Activated CD4-positive, alpha-beta T cell treated with anti-CD3 and anti-CD28 coated beads, Interleukin-2, amount 50 U/mL, for 24 hours (primary cell): ENCODE measurements around the gene ZNRF1.
A peak's percentile ranks its signal among the peaks of the same experiment; 100 is the strongest.
"Not testable (repeated sequence)": the region's sequence is repeated elsewhere in the genome, so short reads cannot be mapped to it uniquely, and the experiment has no call there.

Experiments used
- DNase-seq, 2 donors: peaks; one replicate each; pipeline ENCODE4 v3.0.0-alpha.2; 2020; ENCODE audit warnings: low read depth in 1 of 2, low spot score in 1 of 2

Gene ZNRF1

GRCh38 chr16:75000481-75001081 lies 1.8 kb downstream of the ZNRF1 start:
- DNase-seq, result no peak

DNA sequence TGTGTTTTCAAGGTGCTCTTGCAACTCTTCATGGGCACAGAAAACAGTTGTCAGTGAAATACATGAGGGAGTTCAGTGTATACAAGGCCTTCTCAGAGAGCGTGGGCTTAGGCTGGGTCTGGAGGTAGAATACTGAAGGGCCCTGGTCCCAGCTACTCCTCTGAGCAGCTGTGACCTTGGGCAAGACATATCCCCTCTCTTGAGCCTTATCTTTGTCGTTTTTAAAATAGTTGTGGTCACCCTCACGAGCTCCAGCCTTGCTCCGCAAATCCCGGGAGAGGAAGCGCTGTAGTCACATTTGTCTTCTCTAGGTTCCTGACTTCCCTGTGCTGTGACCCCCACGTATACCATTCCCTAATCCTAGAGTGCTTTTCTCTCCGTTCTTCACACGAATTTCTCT lies 3.6 kb downstream of the ZNRF1 start:
- no peak for DNase-seq

- DNase-seq, result no peak
Observed at GRCh38 chr16:75003931-75004330, 5.1 kb downstream of the ZNRF1 start.

- no peak for DNase-seq
Observed at GRCh38 chr16:75004460-75004859, 5.6 kb downstream of the ZNRF1 start.

DNA sequence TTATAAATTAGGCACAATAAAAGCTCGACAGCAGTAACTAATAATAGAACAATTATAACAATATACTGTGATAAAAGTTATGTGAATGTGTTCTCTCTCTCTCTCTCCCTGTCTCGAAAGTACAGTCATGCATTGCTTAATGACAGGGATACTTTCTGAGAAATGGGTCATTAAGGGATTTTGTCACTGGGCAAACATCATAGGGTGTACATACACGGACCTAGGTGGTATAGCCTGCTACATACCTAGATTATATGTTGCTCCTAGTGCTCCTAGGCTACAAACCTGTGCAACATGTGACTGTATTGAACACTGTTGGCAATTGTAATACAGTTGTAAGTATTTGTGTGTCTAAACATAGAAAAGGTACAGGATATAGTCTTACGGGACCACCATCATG lies 6.9 kb downstream of the ZNRF1 start:
- DNase-seq, result no peak

DNA sequence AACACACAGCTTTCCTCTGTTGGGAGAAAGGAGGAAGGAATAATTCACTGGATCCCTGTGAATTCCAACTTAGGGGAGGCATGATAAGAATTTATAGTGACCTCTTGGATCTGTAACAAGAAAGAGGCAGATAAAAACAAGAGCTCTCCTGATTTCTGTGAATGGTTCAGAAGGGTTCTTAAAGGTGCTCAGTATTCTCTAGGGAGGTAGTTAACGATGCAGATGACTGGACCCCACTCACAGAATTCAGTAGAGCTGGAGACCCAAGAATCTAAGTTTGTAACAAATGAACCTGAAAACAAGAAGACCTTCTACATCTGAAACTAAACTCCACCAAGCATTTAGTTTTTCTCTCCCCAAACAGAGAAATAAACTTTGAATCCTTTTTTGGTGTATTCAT lies 8.6 kb downstream of the ZNRF1 start:
- no peak for DNase-seq

DNA sequence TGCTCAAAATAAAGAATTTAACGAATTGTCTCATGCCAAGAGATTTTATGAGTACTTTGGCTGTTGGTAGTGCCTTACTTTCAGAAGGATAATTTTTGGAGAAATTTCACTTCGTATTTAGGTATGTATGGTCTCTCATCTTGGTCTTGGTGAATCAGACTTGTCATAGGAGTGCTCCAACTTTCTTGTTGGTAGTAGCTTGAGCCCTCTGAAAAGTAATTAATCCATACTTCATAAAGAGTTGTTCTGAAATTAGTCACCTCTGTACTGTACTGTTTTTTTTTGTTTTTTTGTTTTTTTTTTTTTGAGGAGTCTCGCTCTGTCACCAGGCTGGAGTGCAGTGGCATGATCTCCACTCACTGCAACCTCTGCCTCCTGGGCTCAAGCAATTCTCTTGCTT lies 11.6 kb downstream of the ZNRF1 start:
- no peak for DNase-seq

DNA sequence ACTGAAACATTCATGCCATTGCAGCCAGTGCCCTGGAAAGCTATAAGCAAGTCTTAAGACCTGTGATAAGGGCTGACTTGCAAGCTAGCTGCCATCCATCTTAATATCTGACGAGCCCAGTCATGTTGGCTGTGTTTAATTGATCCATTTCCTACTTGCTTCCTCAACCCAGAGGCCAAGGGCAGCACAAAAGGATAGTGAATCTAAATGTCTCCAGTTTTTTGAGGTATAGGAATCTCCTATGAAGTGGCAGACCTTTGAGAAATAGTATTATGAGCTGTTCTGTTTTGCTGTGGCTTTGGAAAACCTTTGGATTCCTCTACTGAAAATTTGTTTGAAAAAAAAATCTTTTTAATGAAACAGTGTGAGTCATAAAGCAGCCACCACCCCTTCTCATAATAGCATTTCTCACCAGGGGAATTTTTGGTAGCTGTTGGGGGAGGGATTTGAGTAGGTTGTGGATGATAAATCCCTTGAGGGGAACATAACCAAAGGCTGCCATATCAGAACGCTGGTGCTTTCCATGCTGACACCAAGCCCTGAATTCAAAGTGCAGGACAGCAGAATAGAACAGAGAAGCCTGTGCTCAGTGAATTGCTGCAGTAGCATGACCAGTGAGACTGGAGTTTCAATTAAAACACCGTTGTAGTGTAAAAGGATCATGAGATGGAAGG lies 12.9 kb downstream of the ZNRF1 start:
- peak in 1 of 2 donors; percentile 63 for DNase-seq

DNA sequence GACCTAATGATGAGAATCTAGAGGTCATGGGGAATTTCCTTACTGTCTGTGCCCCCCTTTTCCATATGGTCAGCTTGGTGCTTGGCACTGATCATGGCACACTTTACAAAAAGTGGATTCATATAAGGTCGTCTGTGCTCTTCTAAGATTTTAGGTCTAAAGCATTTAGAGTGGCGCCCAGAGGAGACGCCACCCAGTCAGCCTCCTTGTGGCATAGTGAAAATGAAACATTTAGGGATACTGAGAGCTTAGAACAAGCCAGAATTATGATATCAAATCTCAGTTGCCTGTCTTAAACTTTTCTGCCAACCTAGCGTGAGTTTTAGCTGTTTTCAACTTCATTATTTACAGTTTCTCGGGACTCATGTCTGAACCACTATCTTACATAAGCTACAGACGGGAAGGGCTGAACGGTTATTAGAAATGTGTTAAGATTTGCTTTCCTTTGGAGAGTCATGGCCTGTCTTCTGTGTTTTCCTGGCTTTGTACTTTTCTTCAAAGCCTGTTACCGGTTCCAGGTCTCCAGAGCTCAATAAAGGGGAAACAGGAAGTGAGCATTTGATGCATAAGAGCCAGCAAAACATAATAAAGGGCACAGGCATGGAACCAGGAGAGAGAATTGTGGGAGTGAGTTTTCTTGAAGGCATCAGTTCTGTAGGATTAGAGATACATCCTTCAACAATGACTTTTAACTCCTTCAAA lies 13.7 kb downstream of the ZNRF1 start:
- DNase-seq, result no peak

GRCh38 chr16:75013123-75013522 lies 14.3 kb downstream of the ZNRF1 start:
- DNase-seq, result not testable (repeated sequence)

DNA sequence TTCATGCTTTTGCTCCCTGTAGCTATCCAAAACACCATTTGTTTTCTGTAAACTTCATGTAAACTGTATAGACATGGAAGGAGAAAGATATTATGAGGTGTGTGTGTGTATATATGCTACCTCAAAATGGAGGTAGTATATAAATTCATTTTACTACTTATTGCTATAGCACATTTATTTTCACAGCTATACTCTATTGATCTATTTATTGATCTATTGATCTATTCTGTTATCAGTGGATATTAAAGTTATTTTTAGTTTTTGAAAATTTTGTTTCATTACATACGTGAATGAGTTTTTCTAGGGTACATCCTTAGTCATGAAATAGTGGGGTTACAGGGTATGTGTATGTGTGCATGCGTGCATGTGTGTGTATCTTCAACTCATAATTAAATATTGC lies 15.5 kb downstream of the ZNRF1 start:
- DNase-seq, result no peak

DNA sequence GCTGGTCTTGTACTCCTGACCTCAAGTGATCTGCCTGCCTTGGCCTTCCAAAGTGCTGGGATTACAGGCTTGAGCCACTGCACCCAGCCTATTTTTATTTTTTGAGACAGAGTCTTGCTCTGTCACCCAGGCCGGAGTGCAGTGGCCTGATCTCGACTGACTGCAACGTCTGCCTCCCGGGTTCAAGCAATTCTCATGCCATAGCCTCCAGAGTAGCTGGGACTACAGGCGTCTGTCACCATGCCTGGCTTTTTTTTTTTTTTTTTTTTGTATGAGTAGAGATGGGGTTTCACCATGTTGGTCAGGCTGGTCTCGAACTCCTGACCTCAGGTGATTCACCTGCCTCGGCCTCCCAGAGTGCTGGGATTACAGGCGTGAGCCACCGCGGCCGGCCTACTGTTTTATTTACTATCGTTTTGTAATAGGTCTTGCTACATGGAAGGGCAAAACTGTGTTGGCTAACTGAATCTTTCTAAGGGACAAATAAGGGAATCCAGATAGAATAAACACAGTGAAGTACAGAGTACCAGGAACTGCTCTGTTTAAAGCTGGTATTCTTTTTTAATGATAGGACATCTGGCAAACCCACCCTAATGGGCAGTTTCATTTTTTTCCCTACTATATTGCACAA lies 17.7 kb downstream of the ZNRF1 start:
- not testable (repeated sequence) for DNase-seq

DNA sequence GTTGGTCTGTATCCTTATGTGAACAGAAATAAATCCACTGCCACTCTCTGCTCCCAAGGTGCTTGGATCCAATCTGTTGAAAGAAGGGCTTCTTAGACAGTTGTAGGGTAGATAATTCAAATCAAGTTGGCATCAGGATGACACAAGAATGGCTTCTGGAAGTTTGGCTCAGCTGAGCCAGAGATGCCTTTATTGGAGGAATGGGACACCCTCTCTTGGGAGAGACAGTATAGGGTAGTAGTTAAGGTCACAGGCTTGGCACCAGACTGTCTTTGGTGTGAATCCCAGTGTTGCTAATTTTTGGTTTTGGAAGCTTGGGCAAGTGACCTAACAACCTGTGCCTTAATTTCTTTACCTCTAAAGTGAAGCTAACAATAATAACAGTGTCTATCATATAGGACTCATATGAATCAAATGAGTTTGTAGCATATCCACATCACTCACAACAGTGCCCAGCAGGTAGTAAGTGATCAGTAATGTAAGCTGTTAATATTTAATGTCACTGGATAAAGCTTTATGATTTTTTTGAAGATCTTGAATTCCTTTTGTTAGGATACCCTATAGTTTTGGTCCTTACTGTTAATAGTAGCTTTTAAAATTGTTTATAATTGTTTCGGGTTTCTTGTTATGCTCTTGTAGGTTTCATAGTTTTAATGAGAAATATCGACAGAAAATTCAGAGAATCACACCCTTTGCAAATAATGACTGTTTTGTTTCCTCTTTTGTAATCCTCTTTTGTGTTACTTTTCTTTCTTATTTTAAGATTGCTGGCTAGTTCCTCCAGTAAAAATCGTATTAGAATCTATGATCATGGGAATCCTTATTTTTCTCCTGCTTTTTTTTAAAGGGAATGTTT lies 19.1 kb downstream of the ZNRF1 start:
- DNase-seq, result no peak

DNA sequence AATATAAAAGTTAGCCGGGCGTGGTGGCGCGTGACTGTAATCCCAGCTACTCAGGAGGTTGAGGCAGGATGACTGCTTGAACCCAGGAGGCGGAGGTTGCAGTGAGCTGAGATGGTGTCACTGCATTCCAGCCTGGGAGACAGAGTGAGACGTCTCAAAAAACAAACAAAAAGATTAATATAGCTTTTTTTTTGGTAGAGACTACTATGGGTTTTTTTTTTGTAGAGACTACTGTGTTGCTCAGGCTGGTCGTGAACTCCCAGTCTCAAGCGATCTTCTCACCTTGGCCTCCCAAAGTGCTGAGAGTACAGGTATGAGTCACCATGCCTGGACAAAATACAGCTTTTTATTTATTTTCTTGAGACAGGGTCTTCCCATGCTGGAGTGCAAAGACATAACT lies 20.2 kb downstream of the ZNRF1 start:
- DNase-seq, result no peak

- DNase-seq, result no peak
Observed at GRCh38 chr16:75019586-75019985, 20.8 kb downstream of the ZNRF1 start.

DNA sequence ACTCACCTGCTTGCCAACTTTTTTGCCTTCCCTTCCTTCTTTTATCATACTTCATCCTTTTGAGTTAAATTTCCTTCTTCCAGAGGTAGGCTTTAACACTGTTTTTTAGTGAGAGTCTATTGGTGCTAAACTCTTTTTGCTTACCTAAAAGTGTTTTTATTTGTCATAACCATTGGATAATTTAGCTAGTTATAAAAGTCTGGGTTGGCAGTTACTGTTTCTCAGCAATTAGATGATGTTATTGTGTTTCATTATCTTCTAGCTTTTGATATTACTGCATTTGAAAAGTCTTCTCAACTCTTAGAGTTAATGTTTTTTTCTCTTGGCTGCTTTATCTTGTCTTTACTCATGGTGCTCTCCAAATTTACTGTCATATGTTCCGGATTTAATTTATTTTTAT lies 22.6 kb downstream of the ZNRF1 start:
- DNase-seq, result no peak

DNA sequence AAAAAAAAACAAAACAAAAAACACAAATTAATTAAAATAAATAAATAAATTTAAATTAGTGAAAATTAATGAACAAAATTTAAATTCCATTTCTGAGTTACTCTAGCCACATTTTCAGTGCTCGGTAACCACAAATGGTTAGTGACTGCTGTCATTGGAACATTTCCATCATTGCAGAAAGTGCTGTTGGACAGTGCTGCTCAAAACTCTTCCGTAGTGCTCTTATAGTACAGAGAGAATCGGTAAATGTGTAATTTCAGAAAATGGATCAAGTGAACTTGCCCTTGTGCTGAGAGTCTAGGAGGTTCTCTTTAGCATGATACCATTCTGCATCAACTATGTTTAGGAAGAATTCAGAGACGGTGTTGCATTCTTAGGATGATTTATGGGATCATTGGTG lies 23.7 kb downstream of the ZNRF1 start:
- DNase-seq, result no peak

DNA sequence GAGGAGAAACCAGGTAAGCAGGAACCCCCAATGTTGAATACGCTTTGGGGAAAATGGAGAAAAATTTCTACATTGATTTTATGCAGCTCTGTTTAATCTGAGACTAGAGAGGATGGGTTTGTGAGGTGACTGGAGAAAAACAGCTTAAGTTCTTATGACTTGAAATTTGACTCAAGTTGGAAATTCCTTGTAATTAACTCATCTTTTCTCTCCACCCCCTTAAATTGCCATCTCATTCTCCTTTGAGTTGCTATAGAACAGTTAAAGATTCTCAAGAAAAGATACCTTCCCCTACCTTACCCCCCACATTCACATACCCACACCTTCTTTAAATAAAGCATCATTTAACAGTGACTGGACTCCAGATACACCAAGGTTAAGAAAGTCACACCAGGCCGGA lies 24.2 kb downstream of the ZNRF1 start:
- DNase-seq, result no peak

DNA sequence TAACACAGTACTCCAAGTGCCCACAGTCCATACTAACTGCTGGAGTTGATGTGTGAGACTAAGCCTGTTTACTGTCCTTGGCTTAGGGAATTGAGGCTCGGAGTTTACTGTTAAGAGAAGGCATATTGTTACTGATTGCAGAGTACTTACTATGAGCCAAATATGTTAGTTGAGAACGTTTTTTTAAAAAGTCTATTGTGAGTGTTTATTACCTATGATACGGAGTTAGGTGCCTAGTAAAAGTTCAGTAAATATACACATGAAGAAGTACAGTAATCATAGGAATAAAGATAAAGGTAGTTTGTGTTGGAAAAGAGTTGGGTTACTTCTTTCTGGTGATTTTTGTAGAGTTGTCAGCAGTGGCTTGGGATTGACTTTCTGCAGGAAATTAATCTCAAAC lies 25.4 kb downstream of the ZNRF1 start:
- DNase-seq, result no peak

DNA sequence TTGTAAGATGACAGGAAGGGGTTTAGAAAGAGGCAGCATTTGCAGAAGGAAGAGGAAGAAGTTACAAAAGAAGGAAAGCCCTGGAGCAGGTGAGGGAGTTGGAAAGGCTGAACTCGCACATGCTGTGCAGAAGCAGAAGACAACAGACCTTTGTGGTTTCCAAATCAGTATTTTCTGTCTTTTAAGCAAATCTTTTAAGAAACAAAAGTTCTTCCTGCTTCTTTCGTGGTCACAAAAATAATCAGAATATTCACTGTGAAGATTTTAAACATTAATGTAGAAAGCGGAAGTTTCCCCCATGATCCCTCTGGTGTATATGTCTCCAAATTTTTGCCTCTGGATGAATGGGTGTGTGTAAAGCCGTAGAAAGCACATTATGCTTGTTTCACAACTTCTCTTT lies 25.8 kb downstream of the ZNRF1 start:
- DNase-seq, result no peak

DNA sequence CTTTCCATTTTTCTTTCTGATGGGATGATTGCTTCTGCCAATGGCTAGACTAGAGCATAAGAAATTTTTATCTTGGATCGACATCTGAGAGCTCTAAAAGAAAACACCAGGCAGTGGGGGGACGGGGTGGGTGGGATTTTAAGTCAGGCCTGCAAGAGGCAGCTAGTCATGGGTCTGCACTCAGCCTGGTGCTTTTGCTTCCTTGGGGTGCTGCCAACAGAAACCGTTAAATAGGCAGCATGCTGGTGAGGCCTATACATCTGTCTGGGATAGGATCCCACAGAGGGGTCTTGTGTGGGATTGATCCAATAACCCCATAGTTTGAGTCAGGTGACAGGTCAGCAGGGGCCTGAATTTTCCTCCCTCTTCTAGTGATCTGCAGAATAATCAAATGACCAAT lies 26.9 kb downstream of the ZNRF1 start:
- no peak for DNase-seq
